ENCODE results near the gene PXK. TPM values are rescaled to one million over a fixed set of nuclear protein-coding genes. Genes with fewer than 3 reads are reported as not detected.

Gene PXK
- total and polyA plus RNA-seq, 4 donors, result 6.0 to 15.9 (median 12.6) TPM

DNA sequence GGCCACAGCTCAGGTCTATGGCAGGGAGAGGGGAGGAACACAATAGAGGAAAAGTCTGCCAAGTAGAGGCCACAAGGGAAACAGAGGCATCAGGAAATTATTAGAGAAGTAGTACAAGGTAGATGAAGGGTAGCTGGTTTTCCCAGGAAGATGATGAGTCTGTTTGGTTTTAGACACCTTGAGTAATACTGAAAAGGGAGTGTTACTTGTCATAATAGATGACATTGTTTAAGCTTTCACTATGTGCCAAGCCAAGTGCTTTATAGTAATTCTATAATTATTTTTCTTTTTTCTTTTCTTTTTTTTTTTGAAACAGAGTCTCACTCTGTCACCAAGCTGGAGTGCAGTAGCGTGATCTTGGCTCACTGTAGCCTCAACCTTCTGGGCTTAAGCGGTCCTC is 13.7 kb downstream of the PXK start:
- peaks cover 0 to 9% (median 4%) of the 10 kb centered on the region in 4 donors for H3K4me1 ChIP-seq (ENCODE audit: control insufficient read depth in 4 of 4, insufficient read depth in 4 of 4, low read length in 3 of 4)
- H3K27ac ChIP-seq (ENCODE audit: low read depth in 1 of 2, low read length in 2 of 2), result no peak overlapping the region
- H3K36me3 ChIP-seq (ENCODE audit: control insufficient read depth in 4 of 4, insufficient read depth in 3 of 4, low read depth in 1 of 4, low read length in 3 of 4), result no peaks in the 10 kb centered on the region
- no peaks in the 10 kb centered on the region for H3K9me3 ChIP-seq (ENCODE audit: control insufficient read depth in 4 of 4, low read length in 3 of 4)
- no peaks in the 10 kb centered on the region for H3K27me3 ChIP-seq (ENCODE audit: control insufficient read depth in 4 of 4, insufficient read depth in 4 of 4, low read length in 3 of 4)
- TF ChIP-seq HNF4G (IDR thresholded peaks at IDR 0.05) (no peak), RAD21 (IDR thresholded peaks at IDR 0.05) (no peak), NR2F2 (IDR thresholded peaks at IDR 0.05) (no peak), FOXA2 (IDR thresholded peaks at IDR 0.05) (no peak), RXRA (IDR thresholded peaks at IDR 0.05) (no peak), SP1 (IDR thresholded peaks at IDR 0.05) (no peak), YY1 (IDR thresholded peaks at IDR 0.05) (no peak), FOXA1 (IDR thresholded peaks at IDR 0.05) (no peak)
- TF ChIP-seq, protein P1, sequence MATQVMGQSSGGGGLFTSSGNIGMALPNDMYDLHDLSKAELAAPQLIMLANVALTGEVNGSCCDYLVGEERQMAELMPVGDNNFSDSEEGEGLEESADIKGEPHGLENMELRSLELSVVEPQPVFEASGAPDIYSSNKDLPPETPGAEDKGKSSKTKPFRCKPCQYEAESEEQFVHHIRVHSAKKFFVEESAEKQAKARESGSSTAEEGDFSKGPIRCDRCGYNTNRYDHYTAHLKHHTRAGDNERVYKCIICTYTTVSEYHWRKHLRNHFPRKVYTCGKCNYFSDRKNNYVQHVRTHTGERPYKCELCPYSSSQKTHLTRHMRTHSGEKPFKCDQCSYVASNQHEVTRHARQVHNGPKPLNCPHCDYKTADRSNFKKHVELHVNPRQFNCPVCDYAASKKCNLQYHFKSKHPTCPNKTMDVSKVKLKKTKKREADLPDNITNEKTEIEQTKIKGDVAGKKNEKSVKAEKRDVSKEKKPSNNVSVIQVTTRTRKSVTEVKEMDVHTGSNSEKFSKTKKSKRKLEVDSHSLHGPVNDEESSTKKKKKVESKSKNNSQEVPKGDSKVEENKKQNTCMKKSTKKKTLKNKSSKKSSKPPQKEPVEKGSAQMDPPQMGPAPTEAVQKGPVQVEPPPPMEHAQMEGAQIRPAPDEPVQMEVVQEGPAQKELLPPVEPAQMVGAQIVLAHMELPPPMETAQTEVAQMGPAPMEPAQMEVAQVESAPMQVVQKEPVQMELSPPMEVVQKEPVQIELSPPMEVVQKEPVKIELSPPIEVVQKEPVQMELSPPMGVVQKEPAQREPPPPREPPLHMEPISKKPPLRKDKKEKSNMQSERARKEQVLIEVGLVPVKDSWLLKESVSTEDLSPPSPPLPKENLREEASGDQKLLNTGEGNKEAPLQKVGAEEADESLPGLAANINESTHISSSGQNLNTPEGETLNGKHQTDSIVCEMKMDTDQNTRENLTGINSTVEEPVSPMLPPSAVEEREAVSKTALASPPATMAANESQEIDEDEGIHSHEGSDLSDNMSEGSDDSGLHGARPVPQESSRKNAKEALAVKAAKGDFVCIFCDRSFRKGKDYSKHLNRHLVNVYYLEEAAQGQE (IDR thresholded peaks at IDR 0.05), result no peak
- DNase-seq (ENCODE audit: low spot score), result no peak
- no peak overlapping the region for H3K9ac ChIP-seq (ENCODE audit: low read depth in 1 of 2, low read length in 2 of 2)
- WGBS, result 74% methylated on average over 2 of the region's 2 CpGs
- H3K4me3 ChIP-seq (ENCODE audit: low read depth in 1 of 3, low read length in 3 of 3), result no peak overlapping the region

DNA sequence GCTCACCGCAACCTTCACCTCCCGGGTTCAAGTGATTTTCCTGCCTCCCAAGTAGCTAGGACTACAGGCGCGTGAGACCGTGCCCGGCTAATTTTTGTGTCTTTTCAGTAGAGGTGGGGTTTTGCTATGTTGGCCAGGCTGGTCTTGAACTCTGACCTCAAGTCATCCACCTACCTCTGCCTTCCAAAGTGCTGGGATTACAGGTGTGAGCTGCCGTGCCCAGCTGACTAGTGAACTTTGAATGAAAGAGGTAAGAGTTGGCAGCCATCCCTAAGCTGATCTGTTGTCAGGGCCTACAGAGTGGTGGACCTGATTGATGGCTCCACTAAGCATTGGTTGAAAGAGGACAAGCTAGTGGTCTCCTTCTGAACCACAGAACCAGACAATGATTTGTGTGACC is 15.3 kb downstream of the PXK start:
- Histone ChIP-seq H3K27ac (ENCODE audit: low read depth in 1 of 2, low read length in 2 of 2) (no peak overlapping the region), H3K36me3 (ENCODE audit: control insufficient read depth in 4 of 4, insufficient read depth in 3 of 4, low read depth in 1 of 4, low read length in 3 of 4) (no peaks in the 10 kb centered on the region), H3K4me3 (ENCODE audit: low read depth in 1 of 3, low read length in 3 of 3) (no peak overlapping the region), H3K9ac (ENCODE audit: low read depth in 1 of 2, low read length in 2 of 2) (no peak overlapping the region), H3K27me3 (ENCODE audit: control insufficient read depth in 4 of 4, insufficient read depth in 4 of 4, low read length in 3 of 4) (no peaks in the 10 kb centered on the region), H3K4me1 (ENCODE audit: control insufficient read depth in 4 of 4, insufficient read depth in 4 of 4, low read length in 3 of 4) (peaks cover 0 to 4% (median 2%) of the 10 kb centered on the region in 4 donors), H3K9me3 (ENCODE audit: control insufficient read depth in 4 of 4, low read length in 3 of 4) (no peaks in the 10 kb centered on the region)
- TF ChIP-seq JUND (IDR thresholded peaks at IDR 0.05) (no peak), RAD21 (IDR thresholded peaks at IDR 0.05) (no peak), RXRA (IDR thresholded peaks at IDR 0.05) (peak in 1 of 2 donors; percentile 21), HNF4A (conservative IDR thresholded peaks at IDR 0.05) (peak; percentile 40 to 54)
- no peak for DNase-seq (ENCODE audit: low spot score)
- WGBS, result 79% methylated on average over 7 of the region's 7 CpGs

DNA sequence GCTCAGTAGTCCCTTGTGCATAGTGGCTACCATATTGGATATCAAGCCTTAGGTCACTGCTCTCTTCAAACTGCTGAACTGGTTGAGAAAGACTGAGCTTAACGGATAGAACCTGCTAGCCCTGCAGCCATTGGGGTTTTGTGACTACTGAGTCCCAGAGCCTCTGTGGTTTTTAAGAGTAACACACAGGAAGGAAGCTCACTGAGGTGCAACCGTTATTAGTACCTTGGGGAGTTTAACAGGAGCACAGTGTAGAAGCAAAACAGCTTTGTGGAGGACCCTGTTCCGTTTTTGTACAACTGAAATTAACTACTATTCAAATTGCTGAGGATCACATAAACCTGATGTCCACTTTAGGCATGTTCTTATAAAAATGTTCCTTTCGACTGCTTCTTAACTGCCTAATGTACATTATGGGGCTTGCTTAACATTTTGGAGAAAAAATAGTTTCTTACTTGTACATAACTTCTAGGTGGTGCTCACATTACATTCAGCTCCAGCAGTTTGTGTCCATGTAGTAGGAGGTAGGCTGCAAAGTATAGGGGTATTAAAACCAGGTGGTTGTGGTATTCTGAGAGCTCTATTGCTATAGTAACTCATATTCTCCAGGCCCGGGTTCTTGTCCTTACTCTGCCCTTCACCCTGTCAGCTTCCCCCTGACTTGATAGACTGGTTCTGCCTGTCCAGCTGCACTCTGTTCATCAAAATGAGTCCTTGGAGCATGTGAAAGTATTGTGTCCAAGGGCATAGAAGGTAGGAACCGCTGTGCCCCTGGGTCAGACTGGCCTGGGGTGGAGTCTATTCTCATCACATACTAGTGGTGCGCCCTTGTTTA is 17.3 kb downstream of the PXK start:
- H3K27ac ChIP-seq (ENCODE audit: low read depth in 1 of 2, low read length in 2 of 2), result no peak overlapping the region
- no peak overlapping the region for H3K4me3 ChIP-seq (ENCODE audit: low read depth in 1 of 3, low read length in 3 of 3)
- no peaks in the 10 kb centered on the region for H3K9me3 ChIP-seq (ENCODE audit: control insufficient read depth in 4 of 4, low read length in 3 of 4)
- no peaks in the 10 kb centered on the region for H3K4me1 ChIP-seq (ENCODE audit: control insufficient read depth in 4 of 4, insufficient read depth in 4 of 4, low read length in 3 of 4)
- H3K27me3 ChIP-seq (ENCODE audit: control insufficient read depth in 4 of 4, insufficient read depth in 4 of 4, low read length in 3 of 4), result no peaks in the 10 kb centered on the region
- 89% methylated on average over 7 of the region's 7 CpGs for WGBS
- no peak overlapping the region for H3K9ac ChIP-seq (ENCODE audit: low read depth in 1 of 2, low read length in 2 of 2)
- no peak for DNase-seq (ENCODE audit: low spot score)
- no peaks in the 10 kb centered on the region for H3K36me3 ChIP-seq (ENCODE audit: control insufficient read depth in 4 of 4, insufficient read depth in 3 of 4, low read depth in 1 of 4, low read length in 3 of 4)
- TF ChIP-seq, protein P1 (IDR thresholded peaks at IDR 0.05), result no peak
- TF ChIP-seq GABPA (IDR thresholded peaks at IDR 0.05 in 1 of 2, conservative IDR thresholded peaks at IDR 0.05 in 1 of 2), result no peak
- TF ChIP-seq, protein P2, sequence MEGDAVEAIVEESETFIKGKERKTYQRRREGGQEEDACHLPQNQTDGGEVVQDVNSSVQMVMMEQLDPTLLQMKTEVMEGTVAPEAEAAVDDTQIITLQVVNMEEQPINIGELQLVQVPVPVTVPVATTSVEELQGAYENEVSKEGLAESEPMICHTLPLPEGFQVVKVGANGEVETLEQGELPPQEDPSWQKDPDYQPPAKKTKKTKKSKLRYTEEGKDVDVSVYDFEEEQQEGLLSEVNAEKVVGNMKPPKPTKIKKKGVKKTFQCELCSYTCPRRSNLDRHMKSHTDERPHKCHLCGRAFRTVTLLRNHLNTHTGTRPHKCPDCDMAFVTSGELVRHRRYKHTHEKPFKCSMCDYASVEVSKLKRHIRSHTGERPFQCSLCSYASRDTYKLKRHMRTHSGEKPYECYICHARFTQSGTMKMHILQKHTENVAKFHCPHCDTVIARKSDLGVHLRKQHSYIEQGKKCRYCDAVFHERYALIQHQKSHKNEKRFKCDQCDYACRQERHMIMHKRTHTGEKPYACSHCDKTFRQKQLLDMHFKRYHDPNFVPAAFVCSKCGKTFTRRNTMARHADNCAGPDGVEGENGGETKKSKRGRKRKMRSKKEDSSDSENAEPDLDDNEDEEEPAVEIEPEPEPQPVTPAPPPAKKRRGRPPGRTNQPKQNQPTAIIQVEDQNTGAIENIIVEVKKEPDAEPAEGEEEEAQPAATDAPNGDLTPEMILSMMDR (IDR thresholded peaks at IDR 0.05; ENCODE audit: low read depth, low read length, missing input control), result no peak
- TF ChIP-seq NR2F2 (IDR thresholded peaks at IDR 0.05), result no peak
- TF ChIP-seq, protein P3, sequence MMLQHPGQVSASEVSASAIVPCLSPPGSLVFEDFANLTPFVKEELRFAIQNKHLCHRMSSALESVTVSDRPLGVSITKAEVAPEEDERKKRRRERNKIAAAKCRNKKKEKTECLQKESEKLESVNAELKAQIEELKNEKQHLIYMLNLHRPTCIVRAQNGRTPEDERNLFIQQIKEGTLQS (IDR thresholded peaks at IDR 0.05), result no peak
- no peak for TF ChIP-seq YY1 (IDR thresholded peaks at IDR 0.05)
